Activated T-helper 1 cell treated with anti-CD3 and anti-CD28 coated beads, Interleukin-2, amount 50 U/mL, for 16 hours (primary cell): ENCODE data around the gene ZNF627.
A peak's percentile ranks its signal among the peaks of the same experiment; 100 is the strongest.
"Not testable (repeated sequence)": the region's sequence is repeated elsewhere in the genome, so short reads cannot be mapped to it uniquely, and the experiment has no call there.

ENCODE experiments used
- DNase-seq, 2 donors: peaks; one replicate each; pipeline ENCODE4 v3.0.0-alpha.2; 2020; ENCODE audit warnings: low read depth in 1 of 2, low spot score in 1 of 2

The ZNF627 gene

GRCh38 chr19:11622401-11622800 lies 25.1 kb downstream of the ZNF627 start:
- DNase-seq = not testable (repeated sequence)

DNA sequence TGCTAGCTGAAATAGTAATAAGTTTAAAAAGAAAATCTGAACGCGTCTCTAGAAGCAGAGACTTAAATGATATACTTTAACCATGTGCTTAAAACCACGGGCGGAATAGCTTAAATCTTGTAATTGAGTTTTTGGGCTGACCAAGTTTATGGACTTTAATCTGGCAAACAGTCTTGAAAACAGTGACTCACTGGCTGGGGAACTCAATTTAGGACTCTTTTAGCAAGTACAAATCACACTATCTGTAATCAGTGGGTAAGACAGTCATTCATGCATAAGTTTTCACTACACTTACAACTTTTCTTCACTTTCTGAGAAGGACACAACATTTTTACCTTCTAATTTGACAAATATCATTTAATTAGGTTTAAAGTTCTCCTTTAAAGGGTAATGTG lies 26.8 kb downstream of the ZNF627 start:
- no peak for DNase-seq

DNA sequence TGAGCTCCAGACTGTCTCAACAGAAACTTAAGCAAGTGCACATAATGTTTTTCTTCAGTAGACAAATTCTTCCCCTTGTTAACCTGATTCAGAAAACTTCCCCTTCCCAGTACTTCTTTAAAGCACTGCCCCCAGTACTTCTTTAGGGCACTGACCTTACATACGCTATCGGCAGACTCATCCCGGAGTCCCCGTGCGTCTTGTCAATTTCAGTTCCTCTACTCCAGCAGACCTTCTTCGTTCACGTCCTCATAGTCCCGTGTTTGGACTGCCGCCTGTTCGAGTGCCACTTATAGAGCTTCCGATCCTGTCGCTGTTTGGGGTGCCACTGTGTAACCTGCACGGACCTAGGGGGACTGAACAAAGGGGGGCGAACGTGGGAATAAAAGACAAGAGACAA lies 29.0 kb downstream of the ZNF627 start:
- no peak for DNase-seq

- no peak for DNase-seq
These were observed 35.9 kb downstream of the ZNF627 start for GRCh38 chr19:11633223-11633622.

- not testable (repeated sequence) for DNase-seq
These were observed 36.9 kb downstream of the ZNF627 start for GRCh38 chr19:11634018-11634662.

GRCh38 chr19:11639245-11639601 lies 41.9 kb downstream of the ZNF627 start:
- DNase-seq = no peak

- DNase-seq = peak; percentile 59 to 64
These were observed 42.6 kb downstream of the ZNF627 start for GRCh38 chr19:11639602-11640471.

- no peak for DNase-seq
These were observed 44.0 kb downstream of the ZNF627 start for GRCh38 chr19:11641244-11641643.

DNA sequence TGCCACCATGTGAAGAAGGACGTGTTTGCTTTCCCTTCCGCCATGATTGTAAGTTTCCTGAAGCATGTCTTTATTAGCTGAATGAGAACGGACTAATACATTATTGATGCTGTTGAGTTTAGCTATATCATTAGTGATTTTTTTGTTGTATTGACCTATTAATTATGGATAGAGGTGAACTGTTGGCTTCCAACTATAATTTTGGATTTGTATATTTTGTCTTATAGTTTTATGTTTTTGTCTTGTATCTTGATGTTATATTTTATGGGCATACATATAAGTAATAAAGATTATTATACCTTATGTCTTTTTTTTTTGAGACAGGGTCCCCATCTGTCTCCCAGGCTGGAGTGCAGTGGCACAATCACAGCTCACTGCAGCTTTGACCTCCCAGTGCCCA lies 45.6 kb downstream of the ZNF627 start:
- DNase-seq = no peak

DNA sequence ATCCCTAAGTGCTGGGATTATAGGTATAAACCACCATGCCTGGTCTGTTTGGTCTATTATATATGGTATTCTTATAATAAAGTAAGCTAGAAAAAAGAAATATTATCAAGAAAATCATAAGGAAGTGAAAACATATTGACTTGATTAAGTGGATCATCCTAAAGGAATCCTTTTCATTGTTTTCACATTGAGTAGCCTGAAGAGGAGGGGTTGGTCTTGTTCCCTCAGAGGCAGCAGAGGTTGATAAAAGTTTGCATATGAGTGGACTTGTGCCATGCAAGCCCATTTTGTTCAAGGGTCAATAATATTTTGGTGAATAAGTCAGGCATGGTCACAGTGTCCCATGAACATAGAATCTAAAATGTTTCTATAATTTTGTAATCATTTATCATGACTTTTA lies 52.7 kb downstream of the ZNF627 start:
- no peak for DNase-seq

- no peak for DNase-seq
These were observed 53.8 kb downstream of the ZNF627 start for GRCh38 chr19:11651062-11651461.

- no peak for DNase-seq
These were observed 54.8 kb downstream of the ZNF627 start for GRCh38 chr19:11652056-11652455.

- DNase-seq = no peak
These were observed 55.2 kb downstream of the ZNF627 start for GRCh38 chr19:11652492-11652891.

- DNase-seq = no peak
These were observed 59.3 kb downstream of the ZNF627 start for GRCh38 chr19:11656535-11656934.

- no peak for DNase-seq
These were observed 60.0 kb downstream of the ZNF627 start for GRCh38 chr19:11657307-11657706.

DNA sequence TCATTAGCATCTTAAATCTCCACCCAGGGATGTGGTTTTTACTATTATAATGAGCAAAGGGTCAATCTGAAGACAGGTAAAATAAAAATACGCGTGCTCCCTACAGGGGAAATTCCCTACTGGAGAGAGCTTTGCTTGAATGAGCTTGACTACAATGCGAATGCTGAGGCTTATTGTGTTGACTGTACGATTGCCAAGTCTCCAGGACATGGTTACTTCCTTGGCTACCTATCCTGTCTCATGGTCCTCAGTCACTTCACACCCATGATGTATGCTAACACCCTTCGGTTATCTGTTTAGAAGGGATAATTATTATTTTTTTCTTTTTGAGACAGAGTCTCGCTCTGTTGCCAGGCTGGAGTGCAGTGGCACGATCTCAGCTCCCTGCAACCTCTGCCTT lies 61.7 kb downstream of the ZNF627 start:
- DNase-seq = no peak

DNA sequence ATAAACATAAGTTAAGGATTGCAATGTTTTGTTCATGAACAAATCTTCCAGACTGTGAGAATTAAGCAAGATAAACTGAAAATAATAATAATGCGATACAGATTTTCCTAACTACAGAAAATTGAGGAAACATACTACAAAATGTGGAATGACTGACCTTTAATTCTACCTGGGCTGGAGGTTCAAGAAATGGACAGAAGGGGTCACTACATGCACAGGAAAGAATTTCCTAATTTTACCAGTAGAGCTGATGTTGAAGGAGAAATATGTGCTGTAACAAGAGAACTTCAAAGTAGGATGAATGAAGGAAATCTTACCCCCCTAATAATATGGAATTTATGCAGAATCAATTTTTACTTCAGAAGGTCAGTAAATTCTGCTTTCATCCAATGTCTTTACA lies 62.3 kb downstream of the ZNF627 start:
- no peak for DNase-seq

DNA sequence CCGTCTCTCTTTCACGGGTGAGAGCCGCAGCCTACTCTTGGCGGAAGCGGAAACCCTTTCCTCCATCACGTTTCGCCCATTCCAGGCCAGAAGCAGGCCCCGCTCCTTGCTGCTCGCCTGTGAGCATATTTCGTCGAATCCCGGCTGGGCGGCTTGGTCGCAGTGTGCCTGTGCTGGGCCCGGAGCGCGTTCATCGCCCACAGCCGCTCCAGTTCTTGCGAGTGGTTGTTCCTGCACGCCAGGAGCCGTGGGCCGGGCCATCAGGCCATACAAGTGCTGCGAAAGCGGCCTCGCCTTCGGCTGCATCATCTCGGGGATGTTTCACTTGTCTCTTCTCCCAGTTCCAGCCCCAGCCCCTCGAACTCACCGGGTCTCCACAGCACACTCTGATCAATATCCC lies 65.0 kb downstream of the ZNF627 start:
- DNase-seq = no peak

DNA sequence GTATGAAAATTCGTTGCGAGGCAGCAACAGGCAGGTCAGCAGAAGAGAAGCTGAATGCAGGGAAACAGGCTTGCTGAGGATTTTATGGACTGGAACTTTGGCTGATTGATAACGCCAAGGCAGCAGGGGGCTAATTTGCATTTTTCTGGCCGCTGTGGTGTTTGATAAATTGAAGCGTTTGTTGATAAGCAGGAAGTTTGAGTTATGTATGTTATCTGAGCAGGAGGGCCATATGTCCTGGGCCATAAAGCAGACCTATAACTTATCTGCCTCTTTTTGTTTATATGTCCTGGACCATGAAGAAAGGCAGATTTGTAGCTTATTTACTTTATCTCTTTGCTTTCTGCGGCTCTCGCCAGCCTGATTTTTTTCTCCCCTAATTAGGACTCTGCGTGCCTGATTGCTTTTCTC lies 65.9 kb downstream of the ZNF627 start:
- no peak for DNase-seq
